Measurements from ENCODE around the gene SLC22A24.
"Not testable (repeated sequence)": the region's sequence is repeated elsewhere in the genome, so short reads cannot be mapped to it uniquely, and the experiment has no call there.

The SLC22A24 gene, protein sequence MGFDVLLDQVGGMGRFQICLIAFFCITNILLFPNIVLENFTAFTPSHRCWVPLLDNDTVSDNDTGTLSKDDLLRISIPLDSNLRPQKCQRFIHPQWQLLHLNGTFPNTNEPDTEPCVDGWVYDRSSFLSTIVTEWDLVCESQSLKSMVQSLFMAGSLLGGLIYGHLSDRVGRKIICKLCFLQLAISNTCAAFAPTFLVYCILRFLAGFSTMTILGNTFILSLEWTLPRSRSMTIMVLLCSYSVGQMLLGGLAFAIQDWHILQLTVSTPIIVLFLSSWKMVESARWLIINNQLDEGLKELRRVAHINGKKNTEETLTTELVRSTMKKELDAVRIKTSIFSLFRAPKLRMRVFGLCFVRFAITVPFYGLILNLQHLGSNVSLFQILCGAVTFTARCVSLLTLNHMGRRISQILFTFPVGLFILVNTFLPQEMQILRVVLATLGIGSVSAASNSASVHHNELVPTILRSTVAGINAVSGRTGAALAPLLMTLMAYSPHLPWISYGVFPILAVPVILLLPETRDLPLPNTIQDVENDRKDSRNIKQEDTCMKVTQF

DNA sequence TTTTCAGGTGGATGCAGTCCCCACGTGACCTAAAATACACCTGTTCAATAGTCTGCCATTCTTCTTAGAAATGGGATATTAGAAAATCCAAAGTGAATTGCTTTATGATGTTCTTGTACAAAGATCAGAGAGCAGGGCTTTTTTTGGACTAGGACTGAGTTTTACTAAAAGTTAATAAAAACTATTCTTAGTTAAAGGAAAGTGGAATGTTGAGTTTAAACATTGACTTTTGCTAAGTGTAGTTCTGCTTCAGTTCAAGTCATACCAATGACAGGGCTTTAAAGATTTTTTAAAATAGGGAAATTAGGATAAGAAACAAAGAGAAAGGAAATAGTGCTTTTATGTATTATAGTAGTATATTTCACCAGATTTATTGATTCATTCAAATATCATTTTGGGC, at the start of gene SLC22A24:
TSS of gene SLC22A24 (minus strand) at position 101 of the 400 bp plus-strand sequence. CDS start 442 bp downstream, outside the sequence.
- DNase-seq: no peak

DNA sequence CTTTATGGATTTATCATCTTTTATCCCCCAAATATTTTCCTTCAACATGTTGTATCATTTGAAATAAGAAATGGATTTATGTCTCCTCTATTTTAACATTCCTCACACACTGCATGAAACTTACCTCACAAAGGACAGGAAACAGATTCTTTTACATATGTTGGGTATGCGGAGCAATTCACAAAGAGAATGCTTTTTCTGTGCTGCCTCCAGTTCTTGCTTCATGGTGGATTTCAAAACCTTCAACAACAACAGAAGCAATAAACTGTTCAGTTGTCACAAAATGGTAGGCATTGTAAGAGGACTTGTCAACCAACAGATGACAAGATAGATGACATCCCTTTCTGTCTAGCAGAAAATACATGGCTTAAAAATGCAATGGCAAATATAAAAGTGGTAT, 36.5 kb upstream of the SLC22A24 start:
- no peak for DNase-seq

DNA sequence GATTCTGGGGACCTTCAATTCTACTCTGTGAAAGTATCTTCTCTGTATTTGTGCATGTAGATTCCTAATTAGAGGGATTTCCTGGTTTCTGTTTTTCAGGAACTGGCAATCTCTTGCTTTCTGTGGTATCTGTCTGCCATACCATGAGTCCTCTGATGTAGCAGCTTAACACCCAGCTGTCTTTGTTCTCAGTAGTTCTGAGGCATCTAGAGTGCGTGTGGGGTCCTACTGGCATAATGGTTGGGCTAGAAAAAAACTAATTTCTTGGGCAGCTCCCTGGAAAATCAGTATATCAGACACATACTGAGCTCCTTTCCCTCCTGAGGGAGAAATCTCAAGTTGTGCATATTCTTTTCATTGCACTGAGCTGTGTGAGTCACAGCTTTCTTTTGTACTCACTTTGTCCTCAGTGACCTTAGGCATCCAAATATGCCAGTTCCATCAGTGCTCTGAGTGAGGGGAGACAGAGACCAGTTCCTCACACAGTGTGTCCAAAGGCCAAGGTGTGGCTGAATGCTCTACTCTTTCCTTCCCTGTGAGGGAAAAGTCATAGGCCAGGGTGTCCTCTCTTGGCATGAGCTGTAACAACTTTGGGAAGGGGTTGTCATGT, 35.5 kb upstream of the SLC22A24 start:
- no peak for DNase-seq

DNA sequence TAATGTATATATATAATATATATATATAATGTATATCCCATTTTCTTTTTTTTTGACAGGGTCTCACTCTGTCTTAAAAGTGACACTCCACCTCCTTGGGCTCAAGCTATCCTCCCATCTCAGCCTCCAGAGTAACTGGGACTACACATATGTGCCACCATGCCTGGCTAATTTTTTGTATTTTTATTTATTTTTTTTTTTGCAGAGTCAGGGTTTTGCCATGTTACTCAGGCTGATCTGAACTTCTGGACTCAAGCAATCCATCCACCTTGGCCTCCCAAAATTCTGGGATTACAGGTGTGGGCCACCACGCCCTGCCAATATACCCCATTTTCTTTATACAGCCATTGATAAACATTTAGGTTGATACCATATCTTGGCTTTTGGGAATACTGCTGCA, 33.9 kb upstream of the SLC22A24 start:
- DNase-seq: no peak

DNA sequence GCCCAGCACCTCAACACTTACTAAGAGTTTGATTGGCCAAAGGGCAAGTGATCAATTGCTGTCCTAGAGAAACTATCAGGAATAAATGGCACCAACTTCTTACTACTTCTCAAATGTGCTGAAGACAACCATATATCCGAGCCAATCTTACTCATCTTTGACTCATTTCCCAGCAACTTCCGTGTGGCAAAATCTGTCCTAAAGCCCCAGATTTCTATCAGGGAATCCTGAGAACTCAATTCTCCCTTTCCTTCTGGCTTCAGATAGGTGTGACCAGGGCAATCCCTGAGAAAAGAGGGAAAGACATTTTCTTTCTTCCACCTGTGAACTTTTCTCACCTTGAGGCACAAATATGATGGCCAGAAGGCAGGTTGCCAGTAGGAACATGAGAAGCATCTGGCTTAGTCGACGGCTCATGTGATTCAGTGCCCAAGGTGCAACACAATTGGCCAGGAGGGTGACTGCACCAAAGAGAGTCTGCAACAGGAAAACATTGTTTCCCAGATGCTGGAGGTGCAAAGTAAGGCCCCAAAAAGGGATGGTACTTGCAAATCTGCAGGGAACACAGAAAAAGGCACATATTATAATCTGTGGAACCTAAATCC, 21.8 kb upstream of the SLC22A24 start:
- DNase-seq: no peak

DNA sequence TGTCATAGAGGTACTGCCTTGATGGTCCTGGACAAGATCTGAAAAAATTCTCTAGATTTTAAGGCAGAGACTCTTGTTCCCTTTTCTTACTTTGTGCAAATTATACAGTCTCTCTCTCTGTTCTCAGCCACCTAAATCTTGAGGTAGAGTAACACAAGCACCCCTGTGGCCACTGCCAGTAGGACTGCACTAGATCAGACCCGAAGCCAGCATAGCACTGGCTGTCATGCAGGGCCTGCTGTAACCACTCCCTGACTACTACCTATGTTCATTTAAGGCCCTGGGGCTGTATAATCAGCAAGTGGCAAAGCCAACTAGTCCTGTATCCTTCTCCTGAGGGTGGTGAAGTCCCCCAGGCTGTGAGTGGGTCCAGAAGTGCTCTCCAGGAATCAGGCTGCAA, 11.8 kb upstream of the SLC22A24 start:
- no peak for DNase-seq

DNA sequence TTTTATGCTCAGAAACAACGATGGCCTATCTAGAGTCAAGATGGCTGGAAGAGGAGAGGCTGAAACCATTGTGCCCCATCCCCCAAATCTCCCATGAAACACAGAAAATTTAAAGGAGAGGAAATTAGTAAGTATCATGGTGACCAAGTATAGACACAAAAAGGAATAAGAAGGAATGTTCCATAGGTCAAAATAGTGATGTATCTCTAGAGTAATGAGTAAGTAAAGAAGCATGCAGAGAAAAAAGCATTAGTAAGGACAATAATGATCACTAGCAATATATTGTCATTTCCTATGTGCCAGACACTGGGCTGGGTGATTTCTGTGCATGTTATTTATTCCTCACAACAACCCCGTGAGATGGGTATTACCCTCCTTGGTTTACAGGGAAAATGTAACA, 2.6 kb upstream of the SLC22A24 start:
- DNase-seq: no peak

DNA sequence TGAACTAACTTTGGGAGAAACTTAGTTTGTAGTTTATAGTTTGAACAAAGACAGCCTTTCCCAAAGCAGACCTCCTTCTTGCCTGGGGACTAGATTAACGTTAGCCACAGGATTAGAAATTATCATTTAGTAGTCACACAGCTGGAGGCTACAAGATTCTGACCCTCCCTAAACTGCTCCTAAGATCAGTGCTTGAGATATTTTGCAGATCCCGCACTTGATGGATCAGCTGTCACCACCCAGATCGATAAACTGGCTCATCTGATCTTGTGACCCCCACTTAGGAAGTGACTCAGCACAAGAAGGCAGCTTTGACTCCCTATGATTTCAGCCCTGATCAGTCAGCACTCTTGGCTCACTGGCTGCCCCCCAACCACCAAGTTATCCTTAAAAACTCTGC, 1.6 kb downstream of the SLC22A24 start:
- no peak for DNase-seq

DNA sequence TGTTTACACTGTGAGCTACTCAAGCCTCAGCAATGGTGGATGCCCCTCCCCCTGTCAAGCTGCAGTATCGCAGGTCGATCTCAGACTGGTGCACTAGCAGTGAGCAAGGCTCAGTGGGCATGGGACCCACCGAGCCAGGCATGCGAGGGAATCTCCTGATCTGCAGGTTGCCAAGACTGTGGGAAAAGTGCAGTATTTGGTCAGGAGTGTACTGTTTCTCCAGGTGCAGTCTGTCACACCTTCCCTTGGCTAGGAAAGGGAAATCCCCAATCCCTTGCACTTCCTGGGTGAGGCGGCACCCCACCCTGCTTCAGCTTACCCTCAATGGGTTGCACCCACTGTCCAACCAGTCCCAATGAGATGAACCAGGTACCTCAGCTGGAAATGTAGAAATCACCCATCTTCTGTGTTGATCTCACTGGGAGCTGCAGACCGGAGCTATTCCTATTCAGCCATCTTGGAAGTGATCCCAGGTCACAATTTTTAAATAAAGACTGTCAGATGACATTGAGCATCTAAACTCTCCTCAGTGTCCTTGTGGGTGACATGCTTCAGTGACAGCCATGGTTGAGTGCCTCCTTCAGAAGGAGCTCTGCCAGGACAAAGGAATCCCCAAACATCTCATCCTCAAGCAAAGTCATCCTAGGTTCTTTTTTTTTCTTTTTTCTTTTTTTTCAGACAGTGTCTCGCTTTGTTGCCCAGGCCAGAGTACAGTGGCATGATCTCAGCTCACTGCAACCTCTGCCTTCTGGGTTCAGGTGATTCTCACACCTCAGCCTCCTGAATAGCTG, 10.8 kb downstream of the SLC22A24 start:
- no peak for DNase-seq

DNA sequence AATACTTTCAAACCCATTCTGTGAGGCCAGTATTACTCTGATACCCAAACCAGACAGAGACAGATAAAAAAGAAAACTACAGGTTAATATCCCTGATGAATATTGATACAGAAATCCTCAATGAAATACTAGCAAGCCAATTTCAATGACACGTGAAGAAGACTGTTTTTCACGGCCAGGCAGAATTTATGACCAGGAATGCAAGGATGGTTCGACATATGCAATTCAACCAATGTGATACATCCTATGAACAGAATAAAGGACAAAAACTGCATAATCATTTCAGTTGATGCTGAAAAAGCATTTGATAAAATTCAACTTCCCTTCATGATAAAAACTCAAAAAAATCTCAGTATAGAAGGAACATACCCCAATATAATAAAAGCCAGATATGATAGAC, 44.5 kb downstream of the SLC22A24 start:
- no peak for DNase-seq

DNA sequence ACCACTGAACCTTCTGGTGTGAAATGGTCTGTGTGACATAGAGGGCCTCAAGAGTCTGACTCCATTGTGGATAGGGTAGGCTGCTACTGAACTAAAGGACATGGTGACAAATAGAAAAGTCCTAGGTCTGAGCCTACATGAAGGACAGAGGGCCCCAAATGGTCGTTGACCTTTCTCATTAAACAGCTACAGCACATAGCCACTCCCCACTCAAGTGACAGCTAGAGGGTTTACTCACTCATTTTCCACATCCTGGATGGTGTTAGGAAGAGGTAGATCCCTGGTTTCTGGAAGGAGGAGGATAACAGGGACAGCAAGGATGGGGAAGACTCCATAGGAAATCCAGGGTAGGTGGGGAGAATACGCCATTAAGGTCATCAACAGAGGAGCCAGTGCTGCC, 63.3 kb downstream of the SLC22A24 start:
- no peak for DNase-seq

DNA sequence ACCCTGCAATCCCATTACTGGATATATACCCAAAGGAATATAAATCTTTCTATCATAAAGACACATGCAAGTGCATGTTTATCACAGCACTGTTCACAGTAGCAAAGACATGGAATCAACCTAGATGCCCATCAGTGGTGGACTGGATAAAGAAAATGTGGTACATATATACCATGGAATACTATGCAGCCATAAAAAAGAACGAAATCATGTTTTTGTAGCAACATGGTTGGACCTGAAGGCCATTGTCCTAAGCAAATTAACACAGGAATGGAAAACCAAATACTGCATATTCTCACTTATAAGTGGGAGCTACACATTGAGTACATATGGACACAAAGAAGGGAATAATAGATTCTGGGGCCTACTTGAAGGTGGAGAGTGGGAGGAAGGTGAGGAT, 97.8 kb downstream of the SLC22A24 start:
- not testable (repeated sequence) for DNase-seq

DNA sequence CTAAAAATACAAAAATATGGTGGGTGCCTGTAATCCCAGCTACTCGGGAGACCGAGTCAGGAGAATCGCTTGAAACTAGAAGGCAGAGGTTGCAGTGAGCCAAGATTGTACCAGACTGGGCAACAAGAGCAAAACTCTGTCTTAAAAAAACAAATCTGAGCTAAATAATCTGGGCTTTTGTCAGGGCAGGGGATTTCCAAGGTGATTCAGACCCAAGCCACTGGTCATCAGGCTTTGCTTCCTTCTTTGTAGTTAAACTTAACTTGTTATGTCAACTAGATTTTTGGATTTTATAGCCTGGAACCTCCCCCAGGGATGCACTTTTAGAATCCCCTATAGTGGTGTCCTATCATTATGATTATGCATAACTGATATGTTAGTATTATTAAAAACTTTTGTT, 101.4 kb downstream of the SLC22A24 start:
- no peak for DNase-seq

DNA sequence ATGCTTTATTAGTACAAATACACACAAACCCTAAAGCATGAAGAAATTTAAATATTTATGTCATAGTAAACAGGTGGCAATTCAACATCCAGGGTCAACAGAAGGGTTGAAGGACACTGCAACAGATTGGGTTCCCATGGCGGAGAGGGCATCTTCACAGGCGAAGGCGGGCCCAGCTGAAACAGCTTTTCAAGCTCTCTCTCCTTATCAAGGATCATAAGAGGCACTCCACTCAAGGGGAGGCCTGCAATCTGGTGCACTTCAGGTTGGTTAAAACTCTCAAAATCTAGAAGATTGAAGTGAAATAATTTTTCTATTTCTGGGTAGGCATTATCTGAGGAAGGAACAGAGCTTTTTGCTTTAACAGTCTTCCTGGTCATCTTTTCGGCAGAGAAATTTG, 111.6 kb downstream of the SLC22A24 start:
- no peak for DNase-seq
